Measurements from ENCODE around the gene YBX1.

DNA sequence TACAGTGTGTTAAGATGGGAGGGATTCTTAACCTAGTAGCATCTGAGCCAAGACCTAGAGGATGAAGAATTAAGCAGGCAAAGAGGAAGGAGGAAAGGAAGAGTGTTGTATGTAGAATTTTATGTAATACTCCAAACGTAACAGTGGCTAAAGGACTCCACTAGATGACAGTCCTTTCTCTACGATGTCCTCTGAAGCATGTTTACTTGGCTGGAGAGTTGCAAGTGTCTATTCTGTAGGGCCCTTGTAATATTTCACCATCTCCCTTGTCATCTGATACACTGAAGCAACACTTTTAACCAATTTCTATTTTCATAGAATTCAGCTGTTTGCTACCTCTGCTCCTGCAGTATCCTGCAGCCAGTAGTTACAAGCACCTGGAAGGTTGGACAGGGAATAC, 2.2 kb upstream of the YBX1 start:
- TF ChIP-seq POLR2A (IDR thresholded peaks at IDR 0.05) (no peak), POLR2AphosphoS5 (IDR thresholded peaks at IDR 0.05) (no peak), EP300 (IDR thresholded peaks at IDR 0.05) (no peak)
- TF ChIP-seq, protein P1, sequence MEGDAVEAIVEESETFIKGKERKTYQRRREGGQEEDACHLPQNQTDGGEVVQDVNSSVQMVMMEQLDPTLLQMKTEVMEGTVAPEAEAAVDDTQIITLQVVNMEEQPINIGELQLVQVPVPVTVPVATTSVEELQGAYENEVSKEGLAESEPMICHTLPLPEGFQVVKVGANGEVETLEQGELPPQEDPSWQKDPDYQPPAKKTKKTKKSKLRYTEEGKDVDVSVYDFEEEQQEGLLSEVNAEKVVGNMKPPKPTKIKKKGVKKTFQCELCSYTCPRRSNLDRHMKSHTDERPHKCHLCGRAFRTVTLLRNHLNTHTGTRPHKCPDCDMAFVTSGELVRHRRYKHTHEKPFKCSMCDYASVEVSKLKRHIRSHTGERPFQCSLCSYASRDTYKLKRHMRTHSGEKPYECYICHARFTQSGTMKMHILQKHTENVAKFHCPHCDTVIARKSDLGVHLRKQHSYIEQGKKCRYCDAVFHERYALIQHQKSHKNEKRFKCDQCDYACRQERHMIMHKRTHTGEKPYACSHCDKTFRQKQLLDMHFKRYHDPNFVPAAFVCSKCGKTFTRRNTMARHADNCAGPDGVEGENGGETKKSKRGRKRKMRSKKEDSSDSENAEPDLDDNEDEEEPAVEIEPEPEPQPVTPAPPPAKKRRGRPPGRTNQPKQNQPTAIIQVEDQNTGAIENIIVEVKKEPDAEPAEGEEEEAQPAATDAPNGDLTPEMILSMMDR (IDR thresholded peaks at IDR 0.05), result no peak
